Measurements from ENCODE around the gene CPOX. TPM values are rescaled to one million over a fixed set of nuclear protein-coding genes. Genes with fewer than 3 reads are reported as not detected.

CPOX gene
- total and polyA plus RNA-seq, 2 experiments from 2014 or later = 13.3 to 38.3 TPM

DNA sequence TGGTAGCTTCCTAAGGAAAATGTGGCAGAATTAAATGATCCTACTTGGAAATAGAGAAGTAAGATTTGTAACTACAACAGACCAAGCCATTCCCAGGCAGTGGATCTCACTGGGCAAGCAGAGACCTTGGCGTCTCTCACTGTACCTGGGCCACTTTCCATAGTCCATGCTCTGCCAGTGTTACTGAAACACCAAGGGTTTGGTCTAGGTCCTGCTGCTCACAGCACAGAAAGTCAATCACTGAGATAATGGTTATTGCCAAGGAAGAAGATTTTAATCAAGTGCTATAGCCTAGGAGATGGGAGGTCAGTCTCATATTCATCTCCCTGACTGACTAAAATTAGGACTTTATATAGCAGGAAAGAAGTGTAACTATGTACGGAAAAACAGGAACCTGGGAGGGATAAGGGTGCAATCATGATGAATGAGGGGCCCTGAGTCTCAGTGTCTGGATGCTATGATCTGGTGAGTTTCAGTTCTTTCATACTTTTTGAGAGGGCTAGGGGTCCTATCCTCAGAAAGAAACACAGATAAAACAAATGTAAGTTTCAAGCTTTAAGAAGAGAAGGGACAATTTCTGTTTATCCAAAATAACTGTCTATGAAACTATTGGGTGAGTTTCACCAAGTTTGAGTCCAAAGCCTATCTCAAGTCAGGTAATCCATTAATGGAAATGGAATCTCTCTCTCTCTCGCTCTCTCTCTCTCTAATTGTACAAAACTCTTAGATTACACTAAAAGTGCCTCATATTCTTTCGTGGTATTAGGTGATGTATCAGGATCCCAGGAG lies 41.0 kb downstream of the CPOX start (continued):
- TF ChIP-seq, protein P1, sequence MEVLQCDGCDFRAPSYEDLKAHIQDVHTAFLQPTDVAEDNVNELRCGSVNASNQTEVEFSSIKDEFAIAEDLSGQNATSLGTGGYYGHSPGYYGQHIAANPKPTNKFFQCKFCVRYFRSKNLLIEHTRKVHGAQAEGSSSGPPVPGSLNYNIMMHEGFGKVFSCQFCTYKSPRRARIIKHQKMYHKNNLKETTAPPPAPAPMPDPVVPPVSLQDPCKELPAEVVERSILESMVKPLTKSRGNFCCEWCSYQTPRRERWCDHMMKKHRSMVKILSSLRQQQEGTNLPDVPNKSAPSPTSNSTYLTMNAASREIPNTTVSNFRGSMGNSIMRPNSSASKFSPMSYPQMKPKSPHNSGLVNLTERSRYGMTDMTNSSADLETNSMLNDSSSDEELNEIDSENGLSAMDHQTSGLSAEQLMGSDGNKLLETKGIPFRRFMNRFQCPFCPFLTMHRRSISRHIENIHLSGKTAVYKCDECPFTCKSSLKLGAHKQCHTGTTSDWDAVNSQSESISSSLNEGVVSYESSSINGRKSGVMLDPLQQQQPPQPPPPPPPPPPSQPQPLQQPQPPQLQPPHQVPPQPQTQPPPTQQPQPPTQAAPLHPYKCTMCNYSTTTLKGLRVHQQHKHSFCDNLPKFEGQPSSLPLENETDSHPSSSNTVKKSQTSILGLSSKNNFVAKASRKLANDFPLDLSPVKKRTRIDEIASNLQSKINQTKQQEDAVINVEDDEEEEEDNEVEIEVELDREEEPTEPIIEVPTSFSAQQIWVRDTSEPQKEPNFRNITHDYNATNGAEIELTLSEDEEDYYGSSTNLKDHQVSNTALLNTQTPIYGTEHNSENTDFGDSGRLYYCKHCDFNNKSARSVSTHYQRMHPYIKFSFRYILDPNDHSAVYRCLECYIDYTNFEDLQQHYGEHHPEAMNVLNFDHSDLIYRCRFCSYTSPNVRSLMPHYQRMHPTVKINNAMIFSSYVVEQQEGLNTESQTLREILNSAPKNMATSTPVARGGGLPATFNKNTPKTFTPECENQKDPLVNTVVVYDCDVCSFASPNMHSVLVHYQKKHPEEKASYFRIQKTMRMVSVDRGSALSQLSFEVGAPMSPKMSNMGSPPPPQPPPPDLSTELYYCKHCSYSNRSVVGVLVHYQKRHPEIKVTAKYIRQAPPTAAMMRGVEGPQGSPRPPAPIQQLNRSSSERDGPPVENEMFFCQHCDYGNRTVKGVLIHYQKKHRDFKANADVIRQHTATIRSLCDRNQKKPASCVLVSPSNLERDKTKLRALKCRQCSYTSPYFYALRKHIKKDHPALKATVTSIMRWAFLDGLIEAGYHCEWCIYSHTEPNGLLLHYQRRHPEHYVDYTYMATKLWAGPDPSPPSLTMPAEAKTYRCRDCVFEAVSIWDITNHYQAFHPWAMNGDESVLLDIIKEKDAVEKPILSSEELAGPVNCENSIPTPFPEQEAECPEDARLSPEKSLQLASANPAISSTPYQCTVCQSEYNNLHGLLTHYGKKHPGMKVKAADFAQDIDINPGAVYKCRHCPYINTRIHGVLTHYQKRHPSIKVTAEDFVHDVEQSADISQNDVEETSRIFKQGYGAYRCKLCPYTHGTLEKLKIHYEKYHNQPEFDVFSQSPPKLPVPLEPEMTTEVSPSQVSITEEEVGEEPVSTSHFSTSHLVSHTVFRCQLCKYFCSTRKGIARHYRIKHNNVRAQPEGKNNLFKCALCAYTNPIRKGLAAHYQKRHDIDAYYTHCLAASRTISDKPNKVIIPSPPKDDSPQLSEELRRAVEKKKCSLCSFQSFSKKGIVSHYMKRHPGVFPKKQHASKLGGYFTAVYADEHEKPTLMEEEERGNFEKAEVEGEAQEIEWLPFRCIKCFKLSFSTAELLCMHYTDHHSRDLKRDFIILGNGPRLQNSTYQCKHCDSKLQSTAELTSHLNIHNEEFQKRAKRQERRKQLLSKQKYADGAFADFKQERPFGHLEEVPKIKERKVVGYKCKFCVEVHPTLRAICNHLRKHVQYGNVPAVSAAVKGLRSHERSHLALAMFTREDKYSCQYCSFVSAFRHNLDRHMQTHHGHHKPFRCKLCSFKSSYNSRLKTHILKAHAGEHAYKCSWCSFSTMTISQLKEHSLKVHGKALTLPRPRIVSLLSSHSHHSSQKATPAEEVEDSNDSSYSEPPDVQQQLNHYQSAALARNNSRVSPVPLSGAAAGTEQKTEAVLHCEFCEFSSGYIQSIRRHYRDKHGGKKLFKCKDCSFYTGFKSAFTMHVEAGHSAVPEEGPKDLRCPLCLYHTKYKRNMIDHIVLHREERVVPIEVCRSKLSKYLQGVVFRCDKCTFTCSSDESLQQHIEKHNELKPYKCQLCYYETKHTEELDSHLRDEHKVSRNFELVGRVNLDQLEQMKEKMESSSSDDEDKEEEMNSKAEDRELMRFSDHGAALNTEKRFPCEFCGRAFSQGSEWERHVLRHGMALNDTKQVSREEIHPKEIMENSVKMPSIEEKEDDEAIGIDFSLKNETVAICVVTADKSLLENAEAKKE (CRISPR knock-in tag; IDR thresholded peaks at IDR 0.05) = no peak
- no peak for TF ChIP-seq STAT1 (IDR thresholded peaks at IDR 0.05; ENCODE audit: unreplicated experiment)

DNA sequence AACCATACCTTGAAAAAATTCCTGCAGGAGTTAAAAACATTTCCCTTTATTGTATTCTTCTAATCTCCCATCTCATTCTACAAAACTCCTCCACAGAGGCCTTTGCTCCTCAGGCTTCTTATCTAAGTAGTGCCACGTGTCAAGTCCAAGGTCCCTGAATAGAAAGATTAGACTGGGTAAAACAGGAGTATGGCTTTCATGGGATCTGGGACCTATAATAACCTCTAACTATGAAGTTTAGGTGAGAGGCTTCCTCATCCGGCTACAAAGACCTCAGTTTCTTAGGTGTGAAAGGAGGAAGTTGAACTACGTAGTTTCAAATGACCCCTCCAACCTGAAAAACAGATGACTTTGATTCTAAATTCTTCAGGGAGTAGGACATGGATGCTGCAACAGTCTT lies 41.7 kb downstream of the CPOX start:
- no peak overlapping the region for H3K27ac Mint-ChIP-seq
- H3K4me1 Mint-ChIP-seq = peaks cover 3% of the 10 kb centered on the region; the same call in 1 of the 3 replicates
- ATAC-seq = no peak
- DNase-seq (ENCODE audit: low spot score) = no peak
- no peaks in the 10 kb centered on the region for H3K27me3 Mint-ChIP-seq (ENCODE audit: insufficient read depth, low read depth, poor library complexity)
- Histone ChIP-seq H3K27ac (ENCODE audit: low read depth) (no peak overlapping the region), H3K36me3 (ENCODE audit: insufficient read depth) (no peaks in the 10 kb centered on the region), H4K20me1 (replicated peaks; ENCODE audit: insufficient read depth) (no peaks in the 10 kb centered on the region), H3K4me3 (no peak overlapping the region), H3K4me2 (no peak overlapping the region), H3K79me2 (replicated peaks; ENCODE audit: insufficient read depth) (no peaks in the 10 kb centered on the region), H2AFZ (no peak overlapping the region), H3K4me1 (ENCODE audit: insufficient read depth) (no peaks in the 10 kb centered on the region), H3F3A (replicated peaks; ENCODE audit: low read depth) (no peaks in the 10 kb centered on the region), H3K9me2 (ENCODE audit: insufficient read depth) (no peaks in the 10 kb centered on the region), H3K27me3 (ENCODE audit: insufficient read depth) (no peaks in the 10 kb centered on the region)
- no peaks in the 10 kb centered on the region for H3K9me3 Mint-ChIP-seq
- no peak overlapping the region for H3K4me3 Mint-ChIP-seq
- H3K36me3 Mint-ChIP-seq (ENCODE audit: low read depth) = no peaks in the 10 kb centered on the region
- TF ChIP-seq, protein P2, sequence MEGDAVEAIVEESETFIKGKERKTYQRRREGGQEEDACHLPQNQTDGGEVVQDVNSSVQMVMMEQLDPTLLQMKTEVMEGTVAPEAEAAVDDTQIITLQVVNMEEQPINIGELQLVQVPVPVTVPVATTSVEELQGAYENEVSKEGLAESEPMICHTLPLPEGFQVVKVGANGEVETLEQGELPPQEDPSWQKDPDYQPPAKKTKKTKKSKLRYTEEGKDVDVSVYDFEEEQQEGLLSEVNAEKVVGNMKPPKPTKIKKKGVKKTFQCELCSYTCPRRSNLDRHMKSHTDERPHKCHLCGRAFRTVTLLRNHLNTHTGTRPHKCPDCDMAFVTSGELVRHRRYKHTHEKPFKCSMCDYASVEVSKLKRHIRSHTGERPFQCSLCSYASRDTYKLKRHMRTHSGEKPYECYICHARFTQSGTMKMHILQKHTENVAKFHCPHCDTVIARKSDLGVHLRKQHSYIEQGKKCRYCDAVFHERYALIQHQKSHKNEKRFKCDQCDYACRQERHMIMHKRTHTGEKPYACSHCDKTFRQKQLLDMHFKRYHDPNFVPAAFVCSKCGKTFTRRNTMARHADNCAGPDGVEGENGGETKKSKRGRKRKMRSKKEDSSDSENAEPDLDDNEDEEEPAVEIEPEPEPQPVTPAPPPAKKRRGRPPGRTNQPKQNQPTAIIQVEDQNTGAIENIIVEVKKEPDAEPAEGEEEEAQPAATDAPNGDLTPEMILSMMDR (conservative IDR thresholded peaks at IDR 0.05; ENCODE audit: low read depth in 2 of 2) = no peak
- TF ChIP-seq STAT1 (IDR thresholded peaks at IDR 0.05; ENCODE audit: unreplicated experiment) = no peak
- no peak for TF ChIP-seq JUNB (IDR thresholded peaks at IDR 0.05; ENCODE audit: unreplicated experiment)
- no peak for TF ChIP-seq EZH2phosphoT487 (IDR thresholded peaks at IDR 0.05; ENCODE audit: unreplicated experiment)
- TF ChIP-seq, protein P3, sequence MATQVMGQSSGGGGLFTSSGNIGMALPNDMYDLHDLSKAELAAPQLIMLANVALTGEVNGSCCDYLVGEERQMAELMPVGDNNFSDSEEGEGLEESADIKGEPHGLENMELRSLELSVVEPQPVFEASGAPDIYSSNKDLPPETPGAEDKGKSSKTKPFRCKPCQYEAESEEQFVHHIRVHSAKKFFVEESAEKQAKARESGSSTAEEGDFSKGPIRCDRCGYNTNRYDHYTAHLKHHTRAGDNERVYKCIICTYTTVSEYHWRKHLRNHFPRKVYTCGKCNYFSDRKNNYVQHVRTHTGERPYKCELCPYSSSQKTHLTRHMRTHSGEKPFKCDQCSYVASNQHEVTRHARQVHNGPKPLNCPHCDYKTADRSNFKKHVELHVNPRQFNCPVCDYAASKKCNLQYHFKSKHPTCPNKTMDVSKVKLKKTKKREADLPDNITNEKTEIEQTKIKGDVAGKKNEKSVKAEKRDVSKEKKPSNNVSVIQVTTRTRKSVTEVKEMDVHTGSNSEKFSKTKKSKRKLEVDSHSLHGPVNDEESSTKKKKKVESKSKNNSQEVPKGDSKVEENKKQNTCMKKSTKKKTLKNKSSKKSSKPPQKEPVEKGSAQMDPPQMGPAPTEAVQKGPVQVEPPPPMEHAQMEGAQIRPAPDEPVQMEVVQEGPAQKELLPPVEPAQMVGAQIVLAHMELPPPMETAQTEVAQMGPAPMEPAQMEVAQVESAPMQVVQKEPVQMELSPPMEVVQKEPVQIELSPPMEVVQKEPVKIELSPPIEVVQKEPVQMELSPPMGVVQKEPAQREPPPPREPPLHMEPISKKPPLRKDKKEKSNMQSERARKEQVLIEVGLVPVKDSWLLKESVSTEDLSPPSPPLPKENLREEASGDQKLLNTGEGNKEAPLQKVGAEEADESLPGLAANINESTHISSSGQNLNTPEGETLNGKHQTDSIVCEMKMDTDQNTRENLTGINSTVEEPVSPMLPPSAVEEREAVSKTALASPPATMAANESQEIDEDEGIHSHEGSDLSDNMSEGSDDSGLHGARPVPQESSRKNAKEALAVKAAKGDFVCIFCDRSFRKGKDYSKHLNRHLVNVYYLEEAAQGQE (IDR thresholded peaks at IDR 0.05; ENCODE audit: unreplicated experiment) = no peak
- no peak for TF ChIP-seq POLR2AphosphoS5 (IDR thresholded peaks at IDR 0.05; ENCODE audit: low read depth)
- TF ChIP-seq EZH2 (IDR thresholded peaks at IDR 0.05; ENCODE audit: low read depth, unreplicated experiment) = no peak

Measured in GM23338 (cell line).